ENCODE data around the gene CNTD1. TPM values are rescaled to one million over a fixed set of nuclear protein-coding genes. Genes with fewer than 3 reads are reported as not detected.

Gene CNTD1
- polyA plus RNA-seq, 2 of the 4 experiments (the other 2 are of a cell fraction), result 0.06 to 0.10 TPM

GRCh38 chr17:42795061-42795460 is 3.6 kb upstream of the CNTD1 start:
- Histone ChIP-seq H3K4me1 (peaks cover 18% of the 10 kb centered on the region), H3K27ac (no peak overlapping the region), H3K4me3 (no peak overlapping the region), H3K4me2 (no peak overlapping the region), H3K9me3 (no peaks in the 10 kb centered on the region)
- DNase-seq (ENCODE audit: low read depth in 1 of 2, low spot score in 1 of 2) (no peak), ATAC-seq (no peak), FAIRE-seq (no peak)
- CTCF ChIA-PET, result interaction anchor here (1.5 to 24.6 kb wide), 3 partner anchors 11 to 32 kb away, joined by 4 to 336 read pairs (median 4); partner anchors contain the start of gene BECN1
- TF ChIP-seq HMGXB4 (CRISPR knock-in tag; IDR thresholded peaks at IDR 0.05; ENCODE audit: borderline replicate concordance) (no peak), HES2 (IDR thresholded peaks at IDR 0.05) (no peak), JUNB (IDR thresholded peaks at IDR 0.05) (no peak), EHMT2 (IDR thresholded peaks at IDR 0.05; ENCODE audit: low read depth) (no peak), BHLHE40 (IDR thresholded peaks at IDR 0.05; ENCODE audit: low read depth, low read length) (no peak), E2F6 (IDR thresholded peaks at IDR 0.05; ENCODE audit: borderline replicate concordance, low read depth) (no peak), CEBPB (IDR thresholded peaks at IDR 0.05) (no peak), ZFP36 (IDR thresholded peaks at IDR 0.05; ENCODE audit: borderline replicate concordance, partially characterized antibody) (no peak), SMC3 (IDR thresholded peaks at IDR 0.05) (no peak), SREBF2 (IDR thresholded peaks at IDR 0.05) (no peak), ATOH8 (CRISPR knock-in tag; IDR thresholded peaks at IDR 0.05; ENCODE audit: low read depth) (no peak), ZSCAN20 (CRISPR knock-in tag; IDR thresholded peaks at IDR 0.05) (no peak), KDM1A (IDR thresholded peaks at IDR 0.05; ENCODE audit: low read depth) (no peak), FOSB (CRISPR knock-in tag; IDR thresholded peaks at IDR 0.05) (no peak), CHD4 (IDR thresholded peaks at IDR 0.05; ENCODE audit: borderline replicate concordance) (no peak), ZNF302 (CRISPR knock-in tag; IDR thresholded peaks at IDR 0.05) (no peak), PHF8 (IDR thresholded peaks at IDR 0.05; ENCODE audit: borderline replicate concordance, low read depth) (no peak), FOXS1 (CRISPR knock-in tag; IDR thresholded peaks at IDR 0.05) (no peak)
- POLR2A ChIA-PET, result interaction anchor here (1.8 kb wide), 1 partner anchor 22 kb away, joined by 6 read pairs; the partner anchor contains the start of gene VPS25
- 87% methylated on average over 4 of the region's 4 CpGs for whole genome bisulfite sequencing (ENCODE audit: missing lambda C conversion rate)

GRCh38 chr17:42795465-42795864 is 3.2 kb upstream of the CNTD1 start:
- ATAC-seq, result no peak
- ChIA-PET POLR2A (interaction anchor here (1.8 kb wide), 1 partner anchor 22 kb away, joined by 6 read pairs; the partner anchor contains the start of gene VPS25), CTCF (interaction anchor here (1.2 to 24.6 kb wide), 4 partner anchors 24 to 217 kb away, joined by 3 to 336 read pairs (median 4); partner anchors contain the start of genes BECN1 and PSMC3IP)
- Histone ChIP-seq H3K4me3 (no peak overlapping the region), H3K9me3 (no peaks in the 10 kb centered on the region), H3K4me1 (peaks cover 18% of the 10 kb centered on the region), H3K27ac (no peak overlapping the region), H3K4me2 (no peak overlapping the region)
- no peak for FAIRE-seq
- DNase-seq (ENCODE audit: low read depth in 1 of 2, low spot score in 1 of 2), result no peak
- TF ChIP-seq RFX5 (IDR thresholded peaks at IDR 0.05) (no peak), TP53 (CRISPR knock-in tag; IDR thresholded peaks at IDR 0.05) (no peak), RCOR1 (IDR thresholded peaks at IDR 0.05; ENCODE audit: low read depth, low read length) (no peak), HMGXB4 (CRISPR knock-in tag; IDR thresholded peaks at IDR 0.05; ENCODE audit: borderline replicate concordance) (no peak), BHLHE40 (IDR thresholded peaks at IDR 0.05; ENCODE audit: low read depth, low read length) (no peak), HES2 (IDR thresholded peaks at IDR 0.05) (no peak), MAX (IDR thresholded peaks at IDR 0.05) (no peak), KDM5A (IDR thresholded peaks at IDR 0.05) (no peak), CHD2 (IDR thresholded peaks at IDR 0.05; ENCODE audit: low read length, partially characterized antibody) (no peak), SREBF2 (IDR thresholded peaks at IDR 0.05) (no peak), HEYL (CRISPR knock-in tag; IDR thresholded peaks at IDR 0.05) (no peak), MAFK (IDR thresholded peaks at IDR 0.05; ENCODE audit: partially characterized antibody) (no peak), EP300 (IDR thresholded peaks at IDR 0.05) (no peak), ELK1 (IDR thresholded peaks at IDR 0.05; ENCODE audit: low read depth, low read length) (no peak), PHF8 (IDR thresholded peaks at IDR 0.05; ENCODE audit: borderline replicate concordance, low read depth) (no peak), ZNF302 (CRISPR knock-in tag; IDR thresholded peaks at IDR 0.05) (no peak), MYC (IDR thresholded peaks at IDR 0.05; ENCODE audit: borderline replicate concordance, low read length) (no peak), RAD21 (conservative IDR thresholded peaks at IDR 0.05 in 1 of 2, IDR thresholded peaks at IDR 0.05 in 1 of 2) (no peak)
- WGBS (ENCODE audit: missing lambda C conversion rate), result 89% methylated on average over 10 of the region's 10 CpGs

Data from A549 (cell line).